Brain microvascular endothelial cell (primary cell): ENCODE measurements around the gene PRKAG3.

Experiments used
- DNase-seq: peaks from one replicate; pipeline ENCODE4 v3.0.0-alpha.2; 2020
- H3K27ac ChIP-seq: fragments of 250-450 bp; sonication (Bioruptor Pico); 2 replicates; pipeline ENCODE4 v1.5.1; 2020; ENCODE audit warnings: mild to moderate bottlenecking, moderate library complexity
- H3K27me3 ChIP-seq: fragments of 250-450 bp; sonication (Bioruptor Pico); replicated peaks from 2 replicates; pipeline ENCODE4 v1.5.1; 2020; ENCODE audit warnings: mild to moderate bottlenecking
- H3K36me3 ChIP-seq: fragments of 250-450 bp; sonication (Bioruptor Pico); replicated peaks from 2 replicates; pipeline ENCODE4 v1.5.1; 2020; ENCODE audit warnings: mild to moderate bottlenecking
- H3K4me3 ChIP-seq: 2 replicates; pipeline ENCODE4 v1.5.1; 2011; ENCODE audit warnings: low read depth, mild to moderate bottlenecking, control low read depth, low read length, moderate library complexity
- CTCF ChIP-seq: IDR thresholded peaks from 2 replicates; pipeline ENCODE4 v1.5.1; 2011; ENCODE audit warnings: low read depth, mild to moderate bottlenecking, moderate library complexity, low read length, control low read depth, inconsistent platforms; ENCODE audit errors: missing control alignments
- in situ Hi-C: cut with HindIII; loops from 2 replicates; pipeline ENCODE4 v1.10.0; 2017; ENCODE audit warnings: low sequenced_read_pairs, low pct_ligation_motif_present

PRKAG3 gene

GRCh38 chr2:218824004-218824403 lies 7.6 kb downstream of the PRKAG3 start:
- in situ Hi-C loops, result no loop called here
- Histone ChIP-seq H3K27me3 (peaks cover 16% of the 10 kb centered on the region), H3K4me3 (no peak overlapping the region), H3K36me3 (no peaks in the 10 kb centered on the region), H3K27ac (no peak overlapping the region)
- TF ChIP-seq CTCF, result no peak
- no peak for DNase-seq

DNA sequence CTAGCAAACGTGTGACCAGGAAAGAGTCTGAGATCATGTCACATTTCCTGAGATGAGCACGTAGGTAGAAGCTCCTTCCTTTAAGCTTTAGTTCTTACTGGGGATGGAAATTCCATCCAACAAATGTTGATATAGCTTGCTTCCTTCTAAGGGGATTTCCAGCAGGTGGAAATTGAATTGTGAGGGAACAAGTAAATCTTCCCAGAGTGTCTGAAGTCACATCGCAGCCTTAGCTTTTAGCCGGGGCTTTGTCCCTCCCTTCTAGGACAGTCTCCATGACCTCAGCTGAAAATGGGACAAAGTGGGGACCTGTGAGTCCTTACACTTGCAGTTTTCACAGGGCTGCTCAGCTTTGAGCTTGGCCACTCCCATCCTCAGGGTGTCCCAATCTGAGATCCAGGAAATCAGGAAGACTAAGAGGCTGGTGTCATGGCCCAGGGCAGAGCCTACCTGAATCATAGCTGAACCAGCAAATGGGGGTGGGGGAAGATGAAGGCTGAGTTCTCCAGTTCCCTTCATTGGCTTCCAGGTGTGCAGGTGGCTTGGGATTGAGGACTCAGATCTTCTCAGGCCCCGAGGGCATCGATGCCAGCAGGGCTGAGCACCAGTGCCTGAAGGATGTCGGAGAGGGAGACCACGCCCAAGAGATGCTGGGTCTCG lies 8.3 kb downstream of the PRKAG3 start:
- no peak overlapping the region for H3K27ac ChIP-seq
- in situ Hi-C loops, result no loop called here
- peaks cover 16% of the 10 kb centered on the region for H3K27me3 ChIP-seq
- TF ChIP-seq CTCF, result no peak
- no peak overlapping the region for H3K4me3 ChIP-seq
- no peaks in the 10 kb centered on the region for H3K36me3 ChIP-seq
- no peak for DNase-seq

DNA sequence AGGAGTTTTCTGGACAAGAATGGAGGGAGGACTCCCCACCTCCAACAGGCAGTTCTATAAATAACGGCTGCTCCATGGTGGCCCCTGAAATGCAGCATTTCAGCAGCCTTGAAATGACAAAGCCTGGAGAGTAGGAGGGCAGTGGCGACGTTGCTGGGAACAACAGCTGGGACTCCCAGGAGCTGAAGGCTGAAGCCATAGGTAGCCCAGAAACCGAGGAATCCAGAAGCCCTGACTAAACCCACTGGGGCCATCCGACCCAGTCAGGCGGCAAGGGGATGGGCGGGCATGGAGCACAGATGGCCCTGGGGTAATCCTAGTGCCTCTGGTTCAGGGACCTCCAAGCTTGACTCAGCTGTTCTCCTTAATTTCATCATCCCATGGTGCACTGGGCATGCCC lies 9.0 kb downstream of the PRKAG3 start:
- H3K27ac ChIP-seq, result no peak overlapping the region
- H3K36me3 ChIP-seq, result no peaks in the 10 kb centered on the region
- in situ Hi-C loops, result no loop called here
- no peak overlapping the region for H3K4me3 ChIP-seq
- H3K27me3 ChIP-seq, result peaks cover 14% of the 10 kb centered on the region
- no peak for TF ChIP-seq CTCF
- no peak for DNase-seq

- in situ Hi-C loops, result no loop called here
- H3K36me3 ChIP-seq, result no peaks in the 10 kb centered on the region
- no peak overlapping the region for H3K4me3 ChIP-seq
- H3K27ac ChIP-seq, result no peak overlapping the region
- H3K27me3 ChIP-seq, result peaks cover 14% of the 10 kb centered on the region
- TF ChIP-seq CTCF, result no peak
- no peak for DNase-seq
Measured at GRCh38 chr2:218821605-218822211, 9.9 kb downstream of the PRKAG3 start.

- Histone ChIP-seq H3K4me3 (no peak overlapping the region), H3K36me3 (no peaks in the 10 kb centered on the region), H3K27me3 (peaks cover 14% of the 10 kb centered on the region), H3K27ac (no peak overlapping the region)
- TF ChIP-seq CTCF, result no peak
- in situ Hi-C loops, result no loop called here
- no peak for DNase-seq
Measured at GRCh38 chr2:218820746-218821369, 10.7 kb downstream of the PRKAG3 start.
